A549 (cell line): ENCODE data around the gene LCN2. TPM values are rescaled to one million over a fixed set of nuclear protein-coding genes. Genes with fewer than 3 reads are reported as not detected.
A peak's percentile ranks its signal among the peaks of the same experiment; 100 is the strongest.
"Not testable (repeated sequence)": the region's sequence is repeated elsewhere in the genome, so short reads cannot be mapped to it uniquely, and the experiment has no call there.

Experiments
- ATAC-seq, 2 experiments: fragments of 200-7000 bp in 1 of 2; fragments of >200 bp in 1 of 2; cut with Nextera tagmentation in 1 of 2; cut with Tn5 transposase in 1 of 2; 3 replicates each; pipeline versions ENCODE4 v1.8.0 to v1.9.1; 2018 to 2020; ENCODE audit warnings: mild to moderate bottlenecking in 1 of 2, moderate library complexity in 1 of 2
- CTCF ChIA-PET: fragments of 300-600 bp; sonication (Branson Sonifier 250); formaldehyde crosslinking; extraction: SDS; loops from one replicate; lab custom pipeline; 2021; ENCODE audit warnings: antibody characterized with exemption, inconsistent platforms; lab: Yijun Ruan, JAX
- POLR2A ChIA-PET: fragments of 350-600 bp; formaldehyde crosslinking; extraction: SDS; loops from one replicate; lab custom pipeline; 2021; ENCODE audit warnings: antibody characterized with exemption, inconsistent platforms; lab: Yijun Ruan, JAX
- DNase-seq, 2 experiments: peaks; one replicate each; pipeline versions ENCODE4 v3.0.0 to v3.0.0-alpha.2; 2011 to 2016; ENCODE audit warnings: low read depth in 1 of 2, low spot score in 1 of 2
- FAIRE-seq: peaks from 2 replicates; lab custom pipeline; 2011; peaks lifted over from hg19 to GRCh38; lab: Jason Lieb, UNC
- H3K27ac ChIP-seq, 2 experiments: fragments of >200 bp; sonication (Bioruptor Twin); formaldehyde crosslinking; 3 replicates each; pipeline ENCODE4 v1.5.1; 2016 to 2017
- H3K4me1 ChIP-seq: fragments of >200 bp; sonication (Bioruptor Twin); formaldehyde crosslinking; 3 replicates; pipeline ENCODE4 v1.6.1; 2016
- H3K4me2 ChIP-seq: fragments of >200 bp; sonication (Bioruptor Twin); formaldehyde crosslinking; 3 replicates; pipeline ENCODE4 v1.6.1; 2016
- H3K4me3 ChIP-seq: fragments of >200 bp; sonication (Bioruptor Twin); formaldehyde crosslinking; 3 replicates; pipeline ENCODE4 v1.5.1; 2016
- H3K9me3 ChIP-seq: fragments of >200 bp; sonication (Bioruptor Twin); formaldehyde crosslinking; 3 replicates; pipeline ENCODE4 v1.6.1; 2016
- CHD2 ChIP-seq: fragments of 150-350 bp; IDR thresholded peaks from 2 replicates; pipeline ENCODE4 v1.6.1; 2014; ENCODE audit warnings: low read length; ENCODE audit not compliant: partially characterized antibody
- ESRRA ChIP-seq: fragments of 150-350 bp; IDR thresholded peaks from 2 replicates; pipeline ENCODE4 v1.6.1; 2014; ENCODE audit warnings: mild to moderate bottlenecking, low read length, borderline replicate concordance
- FOSB ChIP-seq: fragments of 250-450 bp; sonication (Bioruptor Pico); IDR thresholded peaks from 2 replicates; pipeline ENCODE4 v1.5.0; 2020; ENCODE audit warnings: mild to moderate bottlenecking, moderate library complexity
- HEYL ChIP-seq: fragments of 250-450 bp; sonication (Bioruptor Pico); IDR thresholded peaks from 2 replicates; pipeline ENCODE4 v1.8.0; 2021; ENCODE audit warnings: mild to moderate bottlenecking, moderate library complexity
- HOXA7 ChIP-seq: fragments of 250-450 bp; sonication (Bioruptor Pico); IDR thresholded peaks from 2 replicates; pipeline ENCODE4 v1.5.0; 2020; ENCODE audit warnings: mild to moderate bottlenecking, moderate library complexity
- JUN ChIP-seq, 2 experiments: fragments of >200 bp; sonication (Bioruptor Twin); formaldehyde crosslinking; IDR thresholded peaks; 2 replicates in 1 of 2; 3 replicates in 1 of 2; pipeline ENCODE4 v1.6.1; 2016 to 2017
- MYC ChIP-seq: IDR thresholded peaks from 2 replicates; pipeline ENCODE4 v1.6.1; 2012; ENCODE audit warnings: mild to moderate bottlenecking, inconsistent platforms, low read length, improper control_type of control experiment, borderline replicate concordance
- PHF8 ChIP-seq: fragments of 200-600 bp; sonication (generic); IDR thresholded peaks from 2 replicates; pipeline ENCODE4 v1.6.1; 2016; ENCODE audit warnings: low read depth, mild to moderate bottlenecking, antibody characterized with exemption, moderate library complexity, borderline replicate concordance
- POLR2A ChIP-seq: IDR thresholded peaks from 2 replicates; pipeline ENCODE4 v1.6.1; 2012; ENCODE audit warnings: mild to moderate bottlenecking, low read length
- RFX5 ChIP-seq: fragments of 450-650 bp; IDR thresholded peaks from 2 replicates; pipeline ENCODE4 v1.7.1; 2014; ENCODE audit warnings: antibody characterized with exemption, mild to moderate bottlenecking, moderate library complexity
- SREBF2 ChIP-seq: fragments of 450-650 bp; IDR thresholded peaks from 2 replicates; pipeline ENCODE4 v1.6.1; 2014; ENCODE audit warnings: mild to moderate bottlenecking, moderate library complexity
- TFCP2L1 ChIP-seq: fragments of 250-450 bp; sonication (Bioruptor Pico); IDR thresholded peaks from 2 replicates; pipeline ENCODE4 v1.5.0; 2021; ENCODE audit warnings: mild to moderate bottlenecking
- WGBS: methylation state at CpG from one replicate; pipeline ENCODE4 v1.1.6; 2017; ENCODE audit errors: missing lambda C conversion rate; 5-methylcytosine and 5-hydroxymethylcytosine counted together
- polyA plus RNA-seq, 4 experiments: library from polyadenylated mRNA; depleted of rRNA in 3 of 4; stranded (reverse); fragments of >200 nt; fragmentation: RNase III in 1 of 4; extraction: RNeasy Plus Mini Kit Qiagen cat#74134 plus additional on column Dnase treatment in 1 of 4; gene quantifications; 2 replicates in 3 of 4; 3 replicates in 1 of 4; pipeline ENCODE4 v1.2.3, GENCODE V29; 2011 to 2017
- TF ChIP-seq, protein P1 (sequence below): IDR thresholded peaks from 2 replicates; pipeline ENCODE4 v1.6.1; 2012
- TF ChIP-seq, protein P2 (sequence below): fragments of 450-650 bp; IDR thresholded peaks from 2 replicates; pipeline ENCODE4 v1.6.1; 2014; ENCODE audit warnings: antibody characterized with exemption
- TF ChIP-seq, protein P3 (sequence below): IDR thresholded peaks from 2 replicates; pipeline ENCODE4 v1.6.1; 2012; ENCODE audit warnings: low read depth, borderline replicate concordance
- TF ChIP-seq, protein P4 (sequence below): fragments of >200 bp; sonication (Bioruptor Twin); formaldehyde crosslinking; IDR thresholded peaks from 3 replicates; pipeline ENCODE4 v1.5.1; 2016

The LCN2 gene
- polyA plus RNA-seq, 2 of the 4 experiments (the other 2 are of a cell fraction) = 2.3 to 11.9 TPM

DNA sequence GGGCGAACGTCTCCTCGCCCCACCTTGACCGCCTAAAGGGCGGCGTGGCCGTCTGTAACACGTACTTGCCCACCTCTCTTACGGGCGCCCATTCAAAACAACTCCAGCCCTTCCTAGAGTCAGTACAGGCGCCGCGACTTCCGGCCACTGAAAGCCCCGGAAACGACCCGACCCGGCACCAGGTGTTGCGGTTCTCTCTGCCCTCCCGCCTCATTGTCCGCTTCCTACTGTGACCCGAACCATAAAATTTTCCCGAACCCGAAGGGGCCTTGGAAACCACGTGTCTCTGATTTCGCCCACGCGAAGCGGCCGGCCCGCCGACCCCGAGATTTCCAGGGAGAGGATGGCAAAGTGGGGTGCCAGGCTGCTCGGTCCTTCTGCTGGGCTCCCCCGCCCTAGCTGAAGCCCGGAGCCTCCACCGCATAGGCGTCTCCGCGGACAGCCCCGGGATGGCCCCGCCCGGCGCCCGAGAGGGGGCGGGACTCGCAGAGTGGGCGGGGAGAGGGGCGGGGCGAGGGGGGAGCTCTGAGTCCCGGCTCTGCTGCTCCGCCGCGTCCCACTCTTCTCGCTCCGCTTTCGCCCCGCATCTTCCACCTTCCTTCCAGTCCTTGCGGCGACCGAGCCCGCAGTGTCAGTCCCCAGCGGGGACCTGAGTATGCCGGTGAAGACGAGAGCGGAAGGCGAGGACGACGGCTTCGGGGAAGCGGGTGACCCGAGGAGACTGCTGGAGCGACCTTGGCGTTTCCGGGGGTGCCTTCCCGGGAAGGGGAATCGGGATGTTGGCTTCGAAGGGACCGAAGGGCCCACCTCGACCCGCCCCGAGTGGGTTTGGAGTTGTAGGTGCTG, 21.0 kb upstream of the LCN2 start:
- CTCF ChIA-PET = interaction anchor here (0.6 to 10.9 kb wide), 7 partner anchors 16 to 1997 kb away, joined by 3 to 181 read pairs (median 5); no protein-coding TSS in a partner anchor
- peaks cover 29% of the 10 kb centered on the region for H3K4me1 ChIP-seq
- DNase-seq = peak; percentile 51 to 93
- H3K27ac ChIP-seq = peak overlapping the region; percentile 92 to 99
- TF ChIP-seq POLR2A (peak; percentile 72), FOSB (CRISPR knock-in tag) (no peak), MYC (peak; percentile 17; the same call in 1 of the 2 replicates), JUN (IDR thresholded peaks at IDR 0.05) (peak in 1 of 2 experiments; percentile 77; a peak in 2 of 5 replicates), ESRRA (no peak)
- TF ChIP-seq, protein P1, sequence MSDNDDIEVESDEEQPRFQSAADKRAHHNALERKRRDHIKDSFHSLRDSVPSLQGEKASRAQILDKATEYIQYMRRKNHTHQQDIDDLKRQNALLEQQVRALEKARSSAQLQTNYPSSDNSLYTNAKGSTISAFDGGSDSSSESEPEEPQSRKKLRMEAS = peak; percentile 93
- TF ChIP-seq, protein P2, sequence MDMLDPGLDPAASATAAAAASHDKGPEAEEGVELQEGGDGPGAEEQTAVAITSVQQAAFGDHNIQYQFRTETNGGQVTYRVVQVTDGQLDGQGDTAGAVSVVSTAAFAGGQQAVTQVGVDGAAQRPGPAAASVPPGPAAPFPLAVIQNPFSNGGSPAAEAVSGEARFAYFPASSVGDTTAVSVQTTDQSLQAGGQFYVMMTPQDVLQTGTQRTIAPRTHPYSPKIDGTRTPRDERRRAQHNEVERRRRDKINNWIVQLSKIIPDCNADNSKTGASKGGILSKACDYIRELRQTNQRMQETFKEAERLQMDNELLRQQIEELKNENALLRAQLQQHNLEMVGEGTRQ = peak; percentile 77
- under 1% methylated on average over 45 of the region's 82 CpGs for WGBS
- peak overlapping the region; percentile 97 for H3K4me2 ChIP-seq
- FAIRE-seq = no peak
- peak; percentile 71 to 88 for ATAC-seq
- peak overlapping the region; percentile 87 for H3K4me3 ChIP-seq
- POLR2A ChIA-PET = interaction anchor here (0.6 to 1.4 kb wide), 13 partner anchors 9 to 76 kb away, joined by 3 to 12 read pairs (median 3); partner anchors contain the start of genes BBLN, CIZ1 and SLC25A25
- H3K9me3 ChIP-seq = no peaks in the 10 kb centered on the region

DNA sequence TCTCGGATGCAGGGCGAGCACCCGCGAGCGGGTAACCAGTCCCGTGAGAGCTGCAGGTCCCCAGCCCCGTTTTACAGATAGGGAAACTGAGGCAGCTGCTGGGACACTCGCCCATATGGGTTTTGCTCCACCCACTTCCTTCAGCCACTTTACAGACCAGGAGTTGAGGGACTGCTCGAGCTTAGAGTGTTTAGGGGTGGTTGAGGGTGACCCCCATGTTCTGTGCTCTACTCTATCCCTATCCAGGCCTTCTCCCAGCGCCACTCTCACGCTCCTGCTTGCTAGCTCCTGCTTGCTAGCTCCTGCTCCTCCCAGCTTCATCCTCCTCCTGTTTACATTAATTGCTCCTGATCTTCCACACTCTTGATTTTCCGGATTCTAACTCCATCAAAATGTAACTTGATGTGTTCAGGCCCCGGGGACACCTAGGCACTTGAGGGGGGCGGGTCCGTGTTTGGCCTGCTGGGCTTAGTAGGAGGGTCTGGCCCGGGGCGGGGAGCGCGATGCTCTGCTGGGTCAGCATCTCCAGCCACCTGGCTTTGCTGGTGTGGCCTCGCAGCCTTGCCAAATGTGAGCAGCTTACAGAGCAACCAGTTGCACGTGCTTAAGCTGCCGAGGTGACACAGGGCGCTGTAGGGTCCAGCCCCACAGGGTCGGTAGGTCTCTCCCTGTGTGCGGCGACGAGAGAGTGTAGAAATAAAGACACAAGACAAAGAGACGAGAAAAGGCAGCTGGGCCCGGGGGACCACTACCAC, 20.2 kb upstream of the LCN2 start:
- Histone ChIP-seq H3K4me2 (peak overlapping the region; percentile 97), H3K27ac (peak overlapping the region; percentile 92 to 99), H3K9me3 (no peaks in the 10 kb centered on the region), H3K4me1 (peaks cover 29% of the 10 kb centered on the region), H3K4me3 (peak overlapping the region; percentile 87)
- ChIA-PET CTCF (interaction anchor here (0.6 to 10.9 kb wide), 7 partner anchors 14 to 1996 kb away, joined by 3 to 181 read pairs (median 6); no protein-coding TSS in a partner anchor), POLR2A (interaction anchor here (0.6 to 1.4 kb wide), 13 partner anchors 9 to 75 kb away, joined by 3 to 12 read pairs (median 3); partner anchors contain the start of genes BBLN, CIZ1 and SLC25A25)
- no peak for FAIRE-seq
- TF ChIP-seq RFX5 (no peak), HOXA7 (CRISPR knock-in tag) (no peak), POLR2A (no peak), PHF8 (no peak), FOSB (CRISPR knock-in tag) (no peak), SREBF2 (no peak), TFCP2L1 (CRISPR knock-in tag) (no peak), CHD2 (no peak), HEYL (CRISPR knock-in tag) (no peak)
- TF ChIP-seq, protein P1 = no peak
- TF ChIP-seq, protein P3, sequence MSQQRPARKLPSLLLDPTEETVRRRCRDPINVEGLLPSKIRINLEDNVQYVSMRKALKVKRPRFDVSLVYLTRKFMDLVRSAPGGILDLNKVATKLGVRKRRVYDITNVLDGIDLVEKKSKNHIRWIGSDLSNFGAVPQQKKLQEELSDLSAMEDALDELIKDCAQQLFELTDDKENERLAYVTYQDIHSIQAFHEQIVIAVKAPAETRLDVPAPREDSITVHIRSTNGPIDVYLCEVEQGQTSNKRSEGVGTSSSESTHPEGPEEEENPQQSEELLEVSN = no peak
- WGBS = 49% methylated on average over 22 of the region's 29 CpGs
- no peak for DNase-seq
- ATAC-seq = no peak

DNA sequence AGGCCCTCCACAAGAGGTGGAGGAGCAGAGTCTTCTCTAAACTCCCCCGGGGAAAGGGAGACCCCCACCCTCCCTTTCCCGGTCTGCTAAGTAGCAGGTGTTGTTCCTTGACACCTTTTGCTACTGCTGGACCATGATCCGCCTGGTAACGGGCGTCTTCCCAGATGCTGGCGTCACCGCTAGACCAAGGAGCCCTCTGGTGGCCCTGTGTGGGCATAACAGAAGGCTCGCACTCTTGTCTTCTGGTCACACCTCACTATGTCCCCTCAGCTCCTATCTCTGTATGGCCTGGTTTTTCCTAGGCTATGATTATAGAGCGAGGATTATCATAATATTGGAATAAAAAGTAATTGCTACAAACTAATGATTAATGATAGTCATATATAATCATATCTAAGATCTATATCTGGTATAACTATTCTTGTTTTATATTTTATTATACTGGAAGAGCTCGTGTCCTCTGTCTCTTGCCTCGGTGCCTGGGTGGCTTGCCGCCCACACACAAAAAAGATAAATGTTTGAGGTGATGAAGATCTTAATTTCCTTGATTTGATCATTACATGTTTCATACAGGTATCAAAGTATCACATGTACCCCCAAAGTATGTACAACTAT, 19.2 kb upstream of the LCN2 start:
- CTCF ChIA-PET = interaction anchor here (0.6 to 10.9 kb wide), 4 partner anchors 13 to 28 kb away, joined by 4 to 181 read pairs (median 10); no protein-coding TSS in a partner anchor
- peaks cover 24% of the 10 kb centered on the region for H3K4me1 ChIP-seq
- DNase-seq, H3K4me3 ChIP-seq, H3K4me2 ChIP-seq, H3K9me3 ChIP-seq, ATAC-seq, POLR2A ChIA-PET, FAIRE-seq, H3K27ac ChIP-seq: not testable (repeated sequence)
- TF ChIP-seq, protein P4, sequence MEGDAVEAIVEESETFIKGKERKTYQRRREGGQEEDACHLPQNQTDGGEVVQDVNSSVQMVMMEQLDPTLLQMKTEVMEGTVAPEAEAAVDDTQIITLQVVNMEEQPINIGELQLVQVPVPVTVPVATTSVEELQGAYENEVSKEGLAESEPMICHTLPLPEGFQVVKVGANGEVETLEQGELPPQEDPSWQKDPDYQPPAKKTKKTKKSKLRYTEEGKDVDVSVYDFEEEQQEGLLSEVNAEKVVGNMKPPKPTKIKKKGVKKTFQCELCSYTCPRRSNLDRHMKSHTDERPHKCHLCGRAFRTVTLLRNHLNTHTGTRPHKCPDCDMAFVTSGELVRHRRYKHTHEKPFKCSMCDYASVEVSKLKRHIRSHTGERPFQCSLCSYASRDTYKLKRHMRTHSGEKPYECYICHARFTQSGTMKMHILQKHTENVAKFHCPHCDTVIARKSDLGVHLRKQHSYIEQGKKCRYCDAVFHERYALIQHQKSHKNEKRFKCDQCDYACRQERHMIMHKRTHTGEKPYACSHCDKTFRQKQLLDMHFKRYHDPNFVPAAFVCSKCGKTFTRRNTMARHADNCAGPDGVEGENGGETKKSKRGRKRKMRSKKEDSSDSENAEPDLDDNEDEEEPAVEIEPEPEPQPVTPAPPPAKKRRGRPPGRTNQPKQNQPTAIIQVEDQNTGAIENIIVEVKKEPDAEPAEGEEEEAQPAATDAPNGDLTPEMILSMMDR = peak; percentile 24; the same call in 1 of the 3 replicates
- 25% methylated on average over 10 of the region's 12 CpGs for WGBS

DNA sequence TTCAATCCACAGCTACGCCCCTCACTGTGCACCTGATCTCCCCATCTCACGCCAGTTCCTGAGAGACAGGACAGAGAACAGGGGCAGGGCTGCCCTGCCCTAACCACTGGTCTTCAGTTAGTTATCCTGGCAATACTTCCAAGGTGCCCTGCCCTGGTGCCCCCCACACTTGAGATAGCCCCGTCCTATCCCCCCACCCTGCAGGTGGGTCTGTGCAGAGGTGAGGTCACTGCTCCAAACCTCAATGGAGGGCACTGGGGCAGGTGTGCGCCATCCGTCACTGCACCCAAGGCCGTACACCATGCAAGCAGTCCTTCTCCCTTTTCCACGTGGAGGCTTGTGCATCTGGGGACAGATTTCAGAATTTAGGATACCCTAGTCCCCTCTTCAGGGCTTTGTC, 18.6 kb upstream of the LCN2 start:
- peaks cover 18% of the 10 kb centered on the region for H3K4me1 ChIP-seq
- POLR2A ChIA-PET, DNase-seq, H3K9me3 ChIP-seq, H3K4me3 ChIP-seq, ATAC-seq, FAIRE-seq, H3K27ac ChIP-seq, H3K4me2 ChIP-seq: not testable (repeated sequence)
- CTCF ChIA-PET = interaction anchor here (1.6 to 10.9 kb wide), 3 partner anchors 12 to 20 kb away, joined by 6 to 181 read pairs (median 15); no protein-coding TSS in a partner anchor
- WGBS = 46% methylated on average over 6 of the region's 7 CpGs

DNA sequence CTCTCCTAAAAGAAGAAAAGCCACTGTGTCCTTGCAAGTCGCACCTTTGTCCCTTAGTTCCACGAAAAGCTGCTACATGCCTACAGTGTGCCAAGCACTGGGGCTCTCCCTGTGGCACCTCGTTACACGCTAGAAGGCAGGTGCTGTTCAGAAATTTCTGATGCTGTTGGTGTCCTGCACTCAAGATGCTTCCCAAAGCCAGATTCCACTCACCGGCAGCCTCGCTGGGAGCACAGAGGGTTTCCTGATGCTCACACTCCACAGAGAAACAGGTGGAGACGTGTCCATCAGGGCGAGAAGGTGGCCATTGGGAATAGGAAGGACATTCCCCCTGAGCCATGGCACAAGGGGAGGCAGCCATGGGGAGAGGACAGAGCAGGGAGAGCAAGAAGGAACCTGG, 17.9 kb upstream of the LCN2 start:
- FAIRE-seq, H3K4me3 ChIP-seq, H3K9me3 ChIP-seq, H3K4me2 ChIP-seq, H3K27ac ChIP-seq, POLR2A ChIA-PET, ATAC-seq, DNase-seq: not testable (repeated sequence)
- WGBS = 76% methylated on average over 8 of the region's 8 CpGs
- H3K4me1 ChIP-seq = peaks cover 11% of the 10 kb centered on the region
- CTCF ChIA-PET = interaction anchor here (10.9 kb wide), 1 partner anchor 19 kb away, joined by 181 read pairs; no protein-coding TSS in a partner anchor
